MCF 10A (cell line): ENCODE results near the gene FKBP4. TPM values are rescaled to one million over a fixed set of nuclear protein-coding genes. Genes with fewer than 3 reads are reported as not detected.

Source experiments
- BruUV-seq: library from RNA; stranded (reverse); fragments of 400-500 nt; replicated peaks from 2 replicates; lab custom pipeline; 2021; lab: Mats Ljungman, UMichigan
- CTCF ChIA-PET: fragments of 300-600 bp; sonication (Branson Sonifier 250); formaldehyde crosslinking; extraction: SDS; loops from one replicate; lab custom pipeline; 2021; ENCODE audit warnings: antibody characterized with exemption, inconsistent platforms; lab: Yijun Ruan, JAX
- POLR2A ChIA-PET: fragments of 300-600, 350-650 bp; sonication (Branson Sonifier 250); formaldehyde crosslinking; extraction: SDS; loops from one replicate; lab custom pipeline; 2020; ENCODE audit warnings: antibody characterized with exemption, inconsistent platforms; lab: Yijun Ruan, JAX
- DNase-seq: peaks from one replicate; pipeline ENCODE4 v3.0.0-alpha.2; 2018; ENCODE audit not compliant: unreplicated experiment
- H3K27ac Mint-ChIP-seq: one replicate; pipeline ENCODE4 v1.8.0; 2022; ENCODE audit warnings: mild to moderate bottlenecking, low read depth, mixed read lengths; ENCODE audit not compliant: unreplicated experiment
- H3K27me3 Mint-ChIP-seq: one replicate; pipeline ENCODE4 v1.8.0; 2022; ENCODE audit warnings: mixed read lengths; ENCODE audit not compliant: insufficient read depth, unreplicated experiment
- H3K36me3 Mint-ChIP-seq: one replicate; pipeline ENCODE4 v1.8.0; 2022; ENCODE audit warnings: mild to moderate bottlenecking, moderate library complexity, mixed read lengths; ENCODE audit not compliant: insufficient read depth, unreplicated experiment
- H3K4me1 Mint-ChIP-seq: one replicate; pipeline ENCODE4 v1.8.0; 2022; ENCODE audit warnings: mixed read lengths; ENCODE audit not compliant: insufficient read depth, unreplicated experiment
- H3K4me3 Mint-ChIP-seq: one replicate; pipeline ENCODE4 v1.8.0; 2022; ENCODE audit warnings: mild to moderate bottlenecking, moderate library complexity, mixed read lengths; ENCODE audit not compliant: unreplicated experiment
- H3K9me3 Mint-ChIP-seq: one replicate; pipeline ENCODE4 v1.8.0; 2022; ENCODE audit warnings: mixed read lengths; ENCODE audit not compliant: unreplicated experiment
- intact Hi-C: fragments of 100-400 bp; cut with micrococcal nuclease; formaldehyde crosslinking; loops from 2 replicates; pipeline ENCODE4 v1.14.1; 2022
- total RNA-seq: library from RNA; stranded (reverse); gene quantifications from 2 replicates; pipeline ENCODE4 v1.2.3, GENCODE V29; 2022
- TF ChIP-seq, protein P1 (sequence below): fragments of 200-600 bp; IDR thresholded peaks from one replicate; pipeline ENCODE4 v1.8.0; 2022; ENCODE audit warnings: antibody characterized with exemption, mild to moderate bottlenecking; ENCODE audit not compliant: unreplicated experiment

Gene FKBP4
- total RNA-seq, 1 experiment from 2014 or later, result 79.1 TPM

DNA sequence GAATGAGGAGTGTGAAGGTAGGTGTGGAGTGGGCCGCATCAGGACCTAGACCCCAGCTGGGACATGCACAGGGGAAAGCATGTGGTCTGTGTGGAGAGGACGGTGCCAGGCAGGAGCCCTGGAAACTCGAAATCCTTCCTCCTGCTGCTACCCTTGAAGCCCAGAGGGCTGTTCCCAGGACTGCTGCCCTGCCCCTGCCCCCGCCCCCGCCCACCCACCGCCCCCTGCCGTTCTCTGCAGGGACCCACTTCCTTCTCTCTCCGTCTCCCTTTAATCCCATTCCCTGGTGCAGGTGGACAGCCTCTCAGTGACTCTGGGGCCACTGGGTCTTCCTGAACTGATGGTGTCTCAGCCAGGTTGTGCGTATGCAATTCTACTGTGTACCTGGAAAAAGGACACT is 25.7 kb downstream of the FKBP4 start:
- Mint-ChIP-seq H3K27ac (no peak overlapping the region), H3K4me1 (no peaks in the 10 kb centered on the region), H3K27me3 (no peaks in the 10 kb centered on the region), H3K4me3 (no peak overlapping the region), H3K36me3 (peaks cover 62% of the 10 kb centered on the region), H3K9me3 (no peaks in the 10 kb centered on the region)
- TF ChIP-seq, protein P1, sequence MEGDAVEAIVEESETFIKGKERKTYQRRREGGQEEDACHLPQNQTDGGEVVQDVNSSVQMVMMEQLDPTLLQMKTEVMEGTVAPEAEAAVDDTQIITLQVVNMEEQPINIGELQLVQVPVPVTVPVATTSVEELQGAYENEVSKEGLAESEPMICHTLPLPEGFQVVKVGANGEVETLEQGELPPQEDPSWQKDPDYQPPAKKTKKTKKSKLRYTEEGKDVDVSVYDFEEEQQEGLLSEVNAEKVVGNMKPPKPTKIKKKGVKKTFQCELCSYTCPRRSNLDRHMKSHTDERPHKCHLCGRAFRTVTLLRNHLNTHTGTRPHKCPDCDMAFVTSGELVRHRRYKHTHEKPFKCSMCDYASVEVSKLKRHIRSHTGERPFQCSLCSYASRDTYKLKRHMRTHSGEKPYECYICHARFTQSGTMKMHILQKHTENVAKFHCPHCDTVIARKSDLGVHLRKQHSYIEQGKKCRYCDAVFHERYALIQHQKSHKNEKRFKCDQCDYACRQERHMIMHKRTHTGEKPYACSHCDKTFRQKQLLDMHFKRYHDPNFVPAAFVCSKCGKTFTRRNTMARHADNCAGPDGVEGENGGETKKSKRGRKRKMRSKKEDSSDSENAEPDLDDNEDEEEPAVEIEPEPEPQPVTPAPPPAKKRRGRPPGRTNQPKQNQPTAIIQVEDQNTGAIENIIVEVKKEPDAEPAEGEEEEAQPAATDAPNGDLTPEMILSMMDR, result no peak
- intact Hi-C loops, result no loop called here
- CTCF ChIA-PET, result interaction anchor here (1.4 kb wide), 1 partner anchor 36 kb away, joined by 5 read pairs; no protein-coding TSS in a partner anchor
- POLR2A ChIA-PET, result no interaction called here
- DNase-seq, result no peak
- no TSS peak for BruUV-seq

DNA sequence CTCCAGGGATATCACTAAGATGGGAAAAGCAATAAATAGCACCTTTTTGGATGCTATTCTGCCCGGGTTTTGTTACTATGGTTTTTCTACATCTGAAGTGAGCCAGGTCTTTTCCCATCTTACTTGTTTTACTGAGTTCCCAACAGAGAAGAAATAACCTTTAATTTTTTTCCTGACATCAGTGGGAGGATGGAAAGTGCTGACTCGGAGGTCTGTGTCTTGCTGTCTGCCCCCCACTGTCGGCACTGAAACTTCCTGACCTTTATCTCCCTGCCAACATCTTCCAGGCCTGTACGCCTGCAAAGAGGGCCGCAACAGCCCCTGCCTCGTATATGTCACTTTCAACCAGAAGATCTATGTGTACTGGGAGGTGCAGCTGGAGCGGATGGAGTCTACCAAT is 28.7 kb downstream of the FKBP4 start:
- Mint-ChIP-seq H3K27ac (no peak overlapping the region), H3K36me3 (peaks cover 64% of the 10 kb centered on the region), H3K4me1 (no peaks in the 10 kb centered on the region), H3K27me3 (no peaks in the 10 kb centered on the region), H3K4me3 (no peak overlapping the region), H3K9me3 (no peaks in the 10 kb centered on the region)
- no peak for DNase-seq
- CTCF ChIA-PET, result no interaction called here
- POLR2A ChIA-PET, result no interaction called here
- no TSS peak for BruUV-seq
- TF ChIP-seq, protein P1, result no peak
- intact Hi-C loops, result no loop called here

DNA sequence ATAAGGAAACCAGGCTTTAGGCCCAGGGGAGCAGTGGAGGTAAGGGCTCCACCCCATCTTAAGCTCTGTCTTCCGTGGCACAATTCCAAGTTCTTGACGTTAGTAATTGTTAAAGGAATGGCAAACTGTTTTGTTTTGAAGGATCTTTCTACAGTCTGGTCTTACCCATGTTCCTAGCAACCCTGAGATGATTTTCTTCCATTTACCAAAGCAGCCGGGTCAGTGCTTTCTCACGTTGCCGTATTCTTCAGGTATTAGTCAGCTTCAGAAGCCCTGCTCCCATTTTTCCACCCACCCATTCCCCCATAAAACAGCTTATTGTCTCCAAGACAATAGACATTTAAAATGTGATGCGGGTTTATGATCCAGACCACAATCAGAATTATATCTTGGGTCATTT is 29.8 kb downstream of the FKBP4 start:
- Mint-ChIP-seq H3K27me3 (no peaks in the 10 kb centered on the region), H3K9me3 (no peaks in the 10 kb centered on the region), H3K4me1 (no peaks in the 10 kb centered on the region), H3K4me3 (no peak overlapping the region), H3K27ac (no peak overlapping the region), H3K36me3 (peaks cover 63% of the 10 kb centered on the region)
- CTCF ChIA-PET, result interaction anchor here (0.6 kb wide), 1 partner anchor 395 kb away, joined by 4 read pairs; no protein-coding TSS in a partner anchor
- POLR2A ChIA-PET, result no interaction called here
- no peak for DNase-seq
- intact Hi-C loops, result no loop called here
- TF ChIP-seq, protein P1, result no peak
- BruUV-seq, result no TSS peak

DNA sequence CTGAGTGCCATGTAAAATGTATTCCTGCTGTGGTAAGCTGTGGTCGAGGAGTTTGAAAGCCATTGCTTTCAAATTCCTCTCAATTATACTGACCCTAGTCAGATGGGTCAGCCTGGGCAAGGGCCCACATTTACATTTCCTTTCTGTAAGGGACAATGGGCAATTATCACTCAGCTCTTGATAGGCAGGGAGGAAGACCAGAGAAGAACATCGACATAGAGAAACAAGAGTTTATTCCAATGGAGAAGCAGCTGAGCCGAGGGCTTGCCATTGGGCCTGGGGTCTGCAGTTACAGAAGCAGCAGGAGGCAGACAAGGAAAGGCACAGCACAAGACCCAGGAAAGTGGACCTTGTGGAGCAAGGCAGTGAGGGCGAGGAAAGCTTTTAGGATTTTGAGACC is 30.4 kb downstream of the FKBP4 start:
- POLR2A ChIA-PET, result no interaction called here
- H3K36me3 Mint-ChIP-seq, result peaks cover 63% of the 10 kb centered on the region
- BruUV-seq, result no TSS peak

More for the DNA sequence above, 30.4 kb downstream of the FKBP4 start:
- no peak overlapping the region for H3K4me3 Mint-ChIP-seq
- H3K4me1 Mint-ChIP-seq, result no peaks in the 10 kb centered on the region
- TF ChIP-seq, protein P1, result no peak
- no peak overlapping the region for H3K27ac Mint-ChIP-seq
- intact Hi-C loops, result no loop called here
- no peak for DNase-seq
- no peaks in the 10 kb centered on the region for H3K9me3 Mint-ChIP-seq
- CTCF ChIA-PET, result no interaction called here
- H3K27me3 Mint-ChIP-seq, result no peaks in the 10 kb centered on the region
